Measurements from ENCODE around the gene DPP7. TPM values are rescaled to one million over a fixed set of nuclear protein-coding genes. Genes with fewer than 3 reads are reported as not detected.

Gene DPP7
- total and polyA plus RNA-seq, 7 donors: 34.8 to 75.3 (median 67.4) TPM

GRCh38 chr9:137087409-137087925 lies 27.1 kb downstream of the DPP7 start:
- ATAC-seq: no peak
- Histone ChIP-seq H3K36me3 (ENCODE audit: insufficient read depth in 1 of 2, low read depth in 1 of 2) (peaks cover 0 to 40% of the 10 kb centered on the region in 2 donors), H3K4me1 (peaks cover 8% of the 10 kb centered on the region), H3K9me3 (no peaks in the 10 kb centered on the region), H3K4me3 (peak overlapping the region; percentile 97), H3K27ac (peak overlapping the region; percentile 91), H3K27me3 (ENCODE audit: insufficient read depth in 3 of 3, low read length in 2 of 3) (no peaks in the 10 kb centered on the region)
- intact Hi-C loops (cut with DNase I): no loop called here
- DNase-seq: no peak
- TF ChIP-seq CTCF (IDR thresholded peaks at IDR 0.05): no peak
- 12 to 14% (median 12%) methylated on average over 20 to 22 of the region's 22 CpGs for WGBS, 3 donors

- no peaks in the 10 kb centered on the region for H3K9me3 ChIP-seq
- ATAC-seq (peak; percentile 94 to 95 (median 95)), DNase-seq (peak; percentile 99 to 100)
- H3K4me3 ChIP-seq: peak within 1 kb of the TSS; percentile 97
- no peak for TF ChIP-seq CTCF (IDR thresholded peaks at IDR 0.05)
- H3K4me1 ChIP-seq: peaks cover 8% of the 10 kb centered on the region
- WGBS, 3 donors: 0% methylated on average over 82 to 101 of the region's 101 CpGs
- H3K36me3 ChIP-seq (ENCODE audit: insufficient read depth in 1 of 2, low read depth in 1 of 2): peaks cover 0 to 33% of the 10 kb centered on the region in 2 donors
- intact Hi-C loops (cut with DNase I): no loop called here
- H3K27ac ChIP-seq: peak within 1 kb of the TSS; percentile 91
- H3K27me3 ChIP-seq (ENCODE audit: insufficient read depth in 3 of 3, low read length in 2 of 3): no peaks in the 10 kb centered on the region
These were observed 27.8 kb downstream of the DPP7 start, which contains the start of gene MAN1B1 for GRCh38 chr9:137086531-137087408. TSS of gene MAN1B1 (plus strand) at chr9:137086985. CDS start at chr9:137087000, 15 bp downstream.

- 1 to 2% (median 2%) methylated on average over 51 to 58 of the region's 58 CpGs for WGBS, 3 donors
- no peak for TF ChIP-seq CTCF (IDR thresholded peaks at IDR 0.05)
- DNase-seq: peak; percentile 58 to 76
- Histone ChIP-seq H3K27ac (peak overlapping the region; percentile 91), H3K4me3 (peak overlapping the region; percentile 97), H3K4me1 (peaks cover 8% of the 10 kb centered on the region), H3K36me3 (ENCODE audit: insufficient read depth in 1 of 2, low read depth in 1 of 2) (peaks cover 0 to 28% of the 10 kb centered on the region in 2 donors), H3K9me3 (no peaks in the 10 kb centered on the region), H3K27me3 (ENCODE audit: insufficient read depth in 3 of 3, low read length in 2 of 3) (no peaks in the 10 kb centered on the region)
- peak; percentile 3 to 45 (median 38) for ATAC-seq
- intact Hi-C loops (cut with DNase I): no loop called here
These were observed 28.5 kb downstream of the DPP7 start for GRCh38 chr9:137085920-137086530.

GRCh38 chr9:137084526-137084925 lies 30.0 kb downstream of the DPP7 start:
- WGBS, 3 donors: 73 to 84% (median 78%) methylated on average over 9 of the region's 9 CpGs
- Histone ChIP-seq H3K4me3 (no peak overlapping the region), H3K4me1 (peaks cover 8% of the 10 kb centered on the region), H3K27me3 (ENCODE audit: insufficient read depth in 3 of 3, low read length in 2 of 3) (no peaks in the 10 kb centered on the region), H3K9me3 (no peaks in the 10 kb centered on the region), H3K36me3 (ENCODE audit: insufficient read depth in 1 of 2, low read depth in 1 of 2) (peaks cover 0 to 14% of the 10 kb centered on the region in 2 donors), H3K27ac (no peak overlapping the region)
- no peak for ATAC-seq
- TF ChIP-seq CTCF (IDR thresholded peaks at IDR 0.05): no peak
- DNase-seq: no peak
- intact Hi-C loops (cut with DNase I): no loop called here
